PFSK-1 (cell line): ENCODE data around the gene ADAMTSL1.

Source experiments
- FOXP2 ChIP-seq: optimal IDR thresholded peaks from 2 replicates; pipeline ENCODE3; 2011; ENCODE audit warnings: borderline replicate concordance, control low read depth, inconsistent platforms; ENCODE audit not compliant: insufficient read depth; ENCODE audit errors: extremely low read length, extremely low read depth
- POLR2AphosphoS5 ChIP-seq: IDR thresholded peaks from 2 replicates; pipeline ENCODE4 v1.6.1; 2012; ENCODE audit warnings: low read depth, mild to moderate bottlenecking, control low read depth, low read length, moderate library complexity
- SIN3A ChIP-seq: IDR thresholded peaks from 2 replicates; pipeline ENCODE4 v1.6.1; 2012; ENCODE audit warnings: mild to moderate bottlenecking, low read length, moderate library complexity, borderline replicate concordance; ENCODE audit not compliant: insufficient read depth
- TAF1 ChIP-seq: IDR thresholded peaks from 2 replicates; pipeline ENCODE4 v1.6.1; 2012; ENCODE audit warnings: low read length, control low read depth, borderline replicate concordance; ENCODE audit not compliant: insufficient read depth
- TF ChIP-seq, protein P1 (sequence below), 2 experiments: IDR thresholded peaks; 2 replicates each; pipeline versions ENCODE4 v1.6.1 to v1.8.0; 2011 to 2012; ENCODE audit warnings: low read depth in 2 of 2, low read length in 2 of 2, control low read depth in 1 of 2, inconsistent platforms in 1 of 2, mild to moderate bottlenecking in 1 of 2, moderate library complexity in 1 of 2; ENCODE audit not compliant: insufficient read depth in 1 of 2

Gene ADAMTSL1

DNA sequence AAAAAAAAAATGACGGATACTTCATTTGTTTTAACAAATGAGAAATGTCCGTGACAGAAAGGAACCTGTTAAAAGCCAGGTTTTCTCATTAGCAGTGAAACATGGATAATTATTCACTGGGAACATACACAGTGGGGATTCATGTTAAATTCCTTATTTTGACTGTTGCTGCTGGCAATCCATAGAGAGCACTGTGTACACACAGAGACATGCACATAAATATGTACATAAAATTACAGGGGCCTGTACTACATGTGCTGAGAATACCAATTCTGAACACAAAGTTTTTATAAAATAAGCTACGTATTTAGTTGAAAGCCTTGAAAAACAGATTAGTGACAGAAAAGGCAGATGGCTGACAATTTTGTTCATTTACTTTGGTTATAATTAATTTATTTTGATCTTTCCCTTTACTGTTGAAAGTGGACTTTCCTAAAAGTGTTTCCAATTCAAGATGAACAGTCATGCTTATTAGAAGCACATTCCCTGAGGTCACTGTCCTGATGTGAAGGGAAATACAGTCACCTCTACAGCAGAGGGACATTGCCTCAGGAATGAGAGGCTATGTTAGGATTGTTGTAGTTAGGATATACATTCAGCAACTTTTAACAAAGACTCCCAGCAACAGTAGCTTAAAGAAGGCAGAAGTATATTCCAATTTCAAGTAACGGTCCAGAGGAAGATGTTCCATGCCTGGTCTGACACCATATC, 392.3 kb downstream of the ADAMTSL1 start:
- TF ChIP-seq POLR2AphosphoS5 (no peak), TAF1 (no peak), SIN3A (no peak), FOXP2 (no peak)
- TF ChIP-seq, protein P1, sequence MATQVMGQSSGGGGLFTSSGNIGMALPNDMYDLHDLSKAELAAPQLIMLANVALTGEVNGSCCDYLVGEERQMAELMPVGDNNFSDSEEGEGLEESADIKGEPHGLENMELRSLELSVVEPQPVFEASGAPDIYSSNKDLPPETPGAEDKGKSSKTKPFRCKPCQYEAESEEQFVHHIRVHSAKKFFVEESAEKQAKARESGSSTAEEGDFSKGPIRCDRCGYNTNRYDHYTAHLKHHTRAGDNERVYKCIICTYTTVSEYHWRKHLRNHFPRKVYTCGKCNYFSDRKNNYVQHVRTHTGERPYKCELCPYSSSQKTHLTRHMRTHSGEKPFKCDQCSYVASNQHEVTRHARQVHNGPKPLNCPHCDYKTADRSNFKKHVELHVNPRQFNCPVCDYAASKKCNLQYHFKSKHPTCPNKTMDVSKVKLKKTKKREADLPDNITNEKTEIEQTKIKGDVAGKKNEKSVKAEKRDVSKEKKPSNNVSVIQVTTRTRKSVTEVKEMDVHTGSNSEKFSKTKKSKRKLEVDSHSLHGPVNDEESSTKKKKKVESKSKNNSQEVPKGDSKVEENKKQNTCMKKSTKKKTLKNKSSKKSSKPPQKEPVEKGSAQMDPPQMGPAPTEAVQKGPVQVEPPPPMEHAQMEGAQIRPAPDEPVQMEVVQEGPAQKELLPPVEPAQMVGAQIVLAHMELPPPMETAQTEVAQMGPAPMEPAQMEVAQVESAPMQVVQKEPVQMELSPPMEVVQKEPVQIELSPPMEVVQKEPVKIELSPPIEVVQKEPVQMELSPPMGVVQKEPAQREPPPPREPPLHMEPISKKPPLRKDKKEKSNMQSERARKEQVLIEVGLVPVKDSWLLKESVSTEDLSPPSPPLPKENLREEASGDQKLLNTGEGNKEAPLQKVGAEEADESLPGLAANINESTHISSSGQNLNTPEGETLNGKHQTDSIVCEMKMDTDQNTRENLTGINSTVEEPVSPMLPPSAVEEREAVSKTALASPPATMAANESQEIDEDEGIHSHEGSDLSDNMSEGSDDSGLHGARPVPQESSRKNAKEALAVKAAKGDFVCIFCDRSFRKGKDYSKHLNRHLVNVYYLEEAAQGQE (IDR thresholded peaks at IDR 0.05; ENCODE audit: insufficient read depth in 1 of 2, low read depth in 2 of 2, low read length in 2 of 2), result no peak

DNA sequence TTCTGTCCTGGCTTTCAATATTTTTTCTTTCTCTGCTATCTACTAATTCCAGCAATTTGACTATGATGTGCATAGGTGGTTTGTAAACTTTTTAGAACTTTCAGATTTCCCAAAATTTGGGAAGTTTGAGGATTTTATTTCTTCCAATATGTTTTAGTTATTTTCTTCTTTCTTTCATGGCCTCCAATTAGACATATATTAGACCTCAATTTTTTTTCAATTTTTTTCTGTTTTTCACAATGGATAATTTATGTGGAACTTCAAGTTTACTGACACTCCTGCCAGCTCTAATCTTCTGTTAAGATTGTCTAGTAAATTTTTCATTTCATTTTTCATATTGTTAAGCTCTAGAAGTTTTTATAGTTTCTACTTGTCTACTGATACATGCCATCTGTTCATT, 395.8 kb downstream of the ADAMTSL1 start:
- TF ChIP-seq POLR2AphosphoS5, result no peak
- no peak for TF ChIP-seq TAF1
- TF ChIP-seq, protein P1 (IDR thresholded peaks at IDR 0.05; ENCODE audit: insufficient read depth in 1 of 2, low read depth in 2 of 2, low read length in 2 of 2), result no peak

DNA sequence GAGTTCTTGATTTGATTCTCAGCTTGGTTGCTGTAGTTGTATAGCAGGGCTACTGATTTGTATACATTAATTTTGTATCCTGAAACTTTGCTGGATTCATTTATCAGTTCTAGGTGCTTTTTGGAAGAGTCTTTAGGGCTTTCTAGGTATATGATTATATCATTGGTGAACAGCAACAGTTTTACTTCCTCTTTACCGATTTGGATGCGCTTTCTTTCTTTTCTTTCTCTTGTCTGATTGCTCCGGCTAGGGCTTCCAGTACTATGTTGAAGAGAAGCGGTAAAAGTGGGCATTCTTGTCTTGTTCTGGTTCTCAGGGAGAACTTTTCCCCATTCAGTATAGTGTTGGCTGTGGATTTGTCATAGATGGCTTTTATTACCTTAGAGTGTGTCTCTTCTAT, 400.1 kb downstream of the ADAMTSL1 start:
- TF ChIP-seq TAF1, result no peak
- no peak for TF ChIP-seq FOXP2
- TF ChIP-seq POLR2AphosphoS5, result no peak
- no peak for TF ChIP-seq SIN3A
- TF ChIP-seq, protein P1 (IDR thresholded peaks at IDR 0.05; ENCODE audit: insufficient read depth in 1 of 2, low read depth in 2 of 2, low read length in 2 of 2), result no peak

DNA sequence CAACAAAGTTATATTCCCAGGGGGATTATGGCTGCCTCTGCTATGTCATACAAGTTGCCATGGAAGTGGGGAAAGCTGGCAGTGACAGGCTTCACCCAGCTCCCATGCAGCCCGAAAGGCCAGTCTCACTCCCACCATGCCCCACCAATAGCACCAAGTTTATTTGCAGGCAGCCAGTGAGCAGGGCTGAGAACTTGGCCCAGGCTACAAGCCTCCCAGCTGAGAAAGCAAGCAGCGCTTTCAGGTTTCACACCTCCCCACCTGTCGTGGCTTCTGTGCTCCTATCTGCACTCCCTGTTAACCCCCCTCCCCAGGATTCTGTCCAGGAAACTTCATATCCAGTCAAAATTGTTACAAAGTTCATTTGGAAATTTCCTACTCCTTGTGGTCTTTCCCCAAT, 404.0 kb downstream of the ADAMTSL1 start:
- TF ChIP-seq FOXP2, result no peak
- TF ChIP-seq POLR2AphosphoS5, result no peak
- TF ChIP-seq SIN3A, result no peak
- TF ChIP-seq TAF1, result no peak
- TF ChIP-seq, protein P1 (IDR thresholded peaks at IDR 0.05; ENCODE audit: insufficient read depth in 1 of 2, low read depth in 2 of 2, low read length in 2 of 2), result no peak

DNA sequence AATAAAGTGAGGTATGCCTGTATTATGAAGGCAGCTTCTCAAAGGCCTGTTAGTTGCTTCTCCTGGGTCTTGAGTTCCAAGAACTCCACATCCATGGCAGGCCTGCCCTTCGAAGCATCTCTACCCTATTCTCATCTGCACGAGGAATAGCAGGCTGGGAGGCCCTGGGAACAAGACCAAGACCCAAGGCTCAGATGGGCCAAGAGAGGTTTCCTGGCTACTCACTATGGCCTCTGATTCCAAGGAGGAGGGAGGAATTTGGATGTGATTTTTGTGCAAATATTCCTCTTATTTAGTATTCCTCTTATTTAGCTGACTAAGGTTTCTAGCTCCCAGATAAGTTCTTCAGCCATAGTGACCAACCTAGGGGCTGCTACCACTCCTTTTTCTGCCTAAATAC, 407.8 kb downstream of the ADAMTSL1 start:
- TF ChIP-seq FOXP2 (no peak), SIN3A (no peak), POLR2AphosphoS5 (no peak), TAF1 (no peak)
- TF ChIP-seq, protein P1 (IDR thresholded peaks at IDR 0.05; ENCODE audit: insufficient read depth in 1 of 2, low read depth in 2 of 2, low read length in 2 of 2), result no peak
